Measurements from ENCODE around the gene BPHL.
"Not testable (repeated sequence)": the region's sequence is repeated elsewhere in the genome, so short reads cannot be mapped to it uniquely, and the experiment has no call there.

BPHL gene

DNA sequence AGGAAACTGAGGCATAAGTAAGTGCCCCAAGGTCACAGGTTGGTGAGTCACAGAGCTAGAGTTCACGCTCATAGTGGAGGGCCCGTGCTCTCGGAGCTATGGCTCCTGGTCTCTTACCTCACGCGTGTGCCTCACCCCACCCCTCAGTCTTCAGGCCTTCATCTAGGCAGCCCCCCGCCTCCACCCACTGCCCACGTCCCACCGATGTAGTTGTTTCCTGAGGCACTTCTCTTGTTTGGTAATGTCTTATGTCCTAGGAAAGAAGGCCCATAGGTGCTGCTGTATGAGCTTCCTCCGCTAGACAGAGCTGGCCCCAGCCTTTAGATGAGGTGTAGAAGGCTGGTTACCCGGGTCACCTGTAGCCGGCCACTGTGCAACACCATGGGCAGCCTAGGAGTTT lies 45.1 kb upstream of the BPHL start:
- Histone ChIP-seq H3K4me1 (ENCODE audit: insufficient read depth, low read length) (peaks cover 40% of the 10 kb centered on the region), H2AFZ (ENCODE audit: low read depth, low read length) (no peak overlapping the region), H3K9ac (ENCODE audit: low read depth, low read length) (no peak overlapping the region), H3K36me3 (ENCODE audit: insufficient read depth, low read length) (peaks cover 21% of the 10 kb centered on the region), H3K9me3 (ENCODE audit: insufficient read depth, low read length, severe bottlenecking) (no peaks in the 10 kb centered on the region), H3K27ac (ENCODE audit: low read length) (no peak overlapping the region), H3K4me2 (ENCODE audit: insufficient read depth, low read length) (no peak overlapping the region), H4K20me1 (ENCODE audit: insufficient read depth, low read length) (peaks cover 10% of the 10 kb centered on the region; the same call in 1 of the 2 replicates), H3K4me3 (ENCODE audit: low read depth in 1 of 2, low read length in 2 of 2) (no peak overlapping the region), H3K79me2 (ENCODE audit: insufficient read depth, low read length) (peaks cover 83% of the 10 kb centered on the region), H3K27me3 (ENCODE audit: insufficient read depth, low read length, poor library complexity) (no peaks in the 10 kb centered on the region)
- TF ChIP-seq, protein P1, sequence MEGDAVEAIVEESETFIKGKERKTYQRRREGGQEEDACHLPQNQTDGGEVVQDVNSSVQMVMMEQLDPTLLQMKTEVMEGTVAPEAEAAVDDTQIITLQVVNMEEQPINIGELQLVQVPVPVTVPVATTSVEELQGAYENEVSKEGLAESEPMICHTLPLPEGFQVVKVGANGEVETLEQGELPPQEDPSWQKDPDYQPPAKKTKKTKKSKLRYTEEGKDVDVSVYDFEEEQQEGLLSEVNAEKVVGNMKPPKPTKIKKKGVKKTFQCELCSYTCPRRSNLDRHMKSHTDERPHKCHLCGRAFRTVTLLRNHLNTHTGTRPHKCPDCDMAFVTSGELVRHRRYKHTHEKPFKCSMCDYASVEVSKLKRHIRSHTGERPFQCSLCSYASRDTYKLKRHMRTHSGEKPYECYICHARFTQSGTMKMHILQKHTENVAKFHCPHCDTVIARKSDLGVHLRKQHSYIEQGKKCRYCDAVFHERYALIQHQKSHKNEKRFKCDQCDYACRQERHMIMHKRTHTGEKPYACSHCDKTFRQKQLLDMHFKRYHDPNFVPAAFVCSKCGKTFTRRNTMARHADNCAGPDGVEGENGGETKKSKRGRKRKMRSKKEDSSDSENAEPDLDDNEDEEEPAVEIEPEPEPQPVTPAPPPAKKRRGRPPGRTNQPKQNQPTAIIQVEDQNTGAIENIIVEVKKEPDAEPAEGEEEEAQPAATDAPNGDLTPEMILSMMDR (IDR thresholded peaks at IDR 0.05; ENCODE audit: borderline replicate concordance, extremely low read depth, low read length, poor library complexity, severe bottlenecking): no peak
- TF ChIP-seq EZH2 (IDR thresholded peaks at IDR 0.05; ENCODE audit: borderline replicate concordance, low read depth, low read length, severe bottlenecking): no peak
- ATAC-seq (ENCODE audit: insufficient read depth, low read depth) (no peak), DNase-seq (no peak)

DNA sequence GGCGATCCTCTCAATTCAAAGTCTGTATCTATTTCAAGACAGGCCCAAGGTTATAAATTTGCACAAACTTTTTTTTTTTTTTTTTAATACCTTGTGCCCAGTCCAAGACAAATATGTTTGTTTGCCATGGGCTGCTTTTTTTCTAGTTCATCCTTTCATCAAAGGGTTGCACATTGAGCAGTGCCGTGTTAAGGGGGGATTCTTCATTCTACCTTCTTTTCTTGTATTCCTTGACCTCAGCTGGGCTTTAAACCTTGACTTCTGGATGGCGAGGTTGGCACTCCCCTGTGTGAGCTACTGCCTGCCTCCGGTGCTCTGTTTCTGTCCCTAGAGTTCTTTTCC lies 42.8 kb upstream of the BPHL start:
- H3K79me2 ChIP-seq (ENCODE audit: insufficient read depth, low read length): peaks cover 64% of the 10 kb centered on the region
- no peaks in the 10 kb centered on the region for H3K9me3 ChIP-seq (ENCODE audit: insufficient read depth, low read length, severe bottlenecking)
- ATAC-seq (ENCODE audit: insufficient read depth, low read depth) (0 out of 3 replicates have a peak, but pooled peaks have one; percentile 19), DNase-seq (no peak)
- no peak overlapping the region for H2AFZ ChIP-seq (ENCODE audit: low read depth, low read length)
- no peaks in the 10 kb centered on the region for H3K27me3 ChIP-seq (ENCODE audit: insufficient read depth, low read length, poor library complexity)
- no peak overlapping the region for H3K4me2 ChIP-seq (ENCODE audit: insufficient read depth, low read length)
- H3K36me3 ChIP-seq (ENCODE audit: insufficient read depth, low read length): peaks cover 33% of the 10 kb centered on the region
- H3K9ac ChIP-seq (ENCODE audit: low read depth, low read length): no peak overlapping the region
- no peak for TF ChIP-seq EZH2 (IDR thresholded peaks at IDR 0.05; ENCODE audit: borderline replicate concordance, low read depth, low read length, severe bottlenecking)
- TF ChIP-seq, protein P1 (IDR thresholded peaks at IDR 0.05; ENCODE audit: borderline replicate concordance, extremely low read depth, low read length, poor library complexity, severe bottlenecking): no peak
- H3K27ac ChIP-seq (ENCODE audit: low read length): peak overlapping the region; percentile 41
- H3K4me1 ChIP-seq (ENCODE audit: insufficient read depth, low read length): peaks cover 26% of the 10 kb centered on the region
- peaks cover 10% of the 10 kb centered on the region; the same call in 1 of the 2 replicates for H4K20me1 ChIP-seq (ENCODE audit: insufficient read depth, low read length)
- no peak overlapping the region for H3K4me3 ChIP-seq (ENCODE audit: low read depth in 1 of 2, low read length in 2 of 2)

DNA sequence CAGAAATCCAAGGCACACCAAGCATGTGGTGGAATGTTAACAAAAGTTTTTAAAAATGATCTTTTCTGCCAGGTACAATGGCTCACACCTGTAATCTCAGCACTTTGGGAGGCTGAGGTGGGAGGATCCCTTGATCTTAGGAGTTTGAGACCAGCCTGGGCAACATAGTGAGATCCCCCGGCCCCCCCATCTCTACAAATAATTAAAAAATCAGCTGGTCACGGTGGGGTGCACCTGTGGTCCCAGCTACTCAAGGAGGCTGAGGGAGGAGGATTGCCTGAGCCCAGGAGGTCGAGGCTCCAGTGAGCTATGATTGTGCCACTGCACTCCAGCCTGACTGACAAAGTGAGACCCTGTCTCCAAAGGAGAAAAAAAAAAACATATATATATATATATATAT lies 42.2 kb upstream of the BPHL start:
- no peaks in the 10 kb centered on the region for H3K27me3 ChIP-seq (ENCODE audit: insufficient read depth, low read length, poor library complexity)
- H3K27ac ChIP-seq (ENCODE audit: low read length): no peak overlapping the region
- TF ChIP-seq, protein P1 (IDR thresholded peaks at IDR 0.05; ENCODE audit: borderline replicate concordance, extremely low read depth, low read length, poor library complexity, severe bottlenecking): no peak
- no peak for TF ChIP-seq EZH2 (IDR thresholded peaks at IDR 0.05; ENCODE audit: borderline replicate concordance, low read depth, low read length, severe bottlenecking)
- peaks cover 26% of the 10 kb centered on the region for H3K4me1 ChIP-seq (ENCODE audit: insufficient read depth, low read length)
- no peak overlapping the region for H3K9ac ChIP-seq (ENCODE audit: low read depth, low read length)
- H3K36me3 ChIP-seq (ENCODE audit: insufficient read depth, low read length): peaks cover 39% of the 10 kb centered on the region
- H4K20me1 ChIP-seq (ENCODE audit: insufficient read depth, low read length): peaks cover 10% of the 10 kb centered on the region; the same call in 1 of the 2 replicates
- H3K9me3 ChIP-seq (ENCODE audit: insufficient read depth, low read length, severe bottlenecking): no peaks in the 10 kb centered on the region
- ATAC-seq (ENCODE audit: insufficient read depth, low read depth) (no peak), DNase-seq (no peak)
- no peak overlapping the region for H2AFZ ChIP-seq (ENCODE audit: low read depth, low read length)
- peaks cover 58% of the 10 kb centered on the region for H3K79me2 ChIP-seq (ENCODE audit: insufficient read depth, low read length)
- H3K4me2 ChIP-seq (ENCODE audit: insufficient read depth, low read length): no peak overlapping the region
- H3K4me3 ChIP-seq (ENCODE audit: low read depth in 1 of 2, low read length in 2 of 2): no peak overlapping the region

DNA sequence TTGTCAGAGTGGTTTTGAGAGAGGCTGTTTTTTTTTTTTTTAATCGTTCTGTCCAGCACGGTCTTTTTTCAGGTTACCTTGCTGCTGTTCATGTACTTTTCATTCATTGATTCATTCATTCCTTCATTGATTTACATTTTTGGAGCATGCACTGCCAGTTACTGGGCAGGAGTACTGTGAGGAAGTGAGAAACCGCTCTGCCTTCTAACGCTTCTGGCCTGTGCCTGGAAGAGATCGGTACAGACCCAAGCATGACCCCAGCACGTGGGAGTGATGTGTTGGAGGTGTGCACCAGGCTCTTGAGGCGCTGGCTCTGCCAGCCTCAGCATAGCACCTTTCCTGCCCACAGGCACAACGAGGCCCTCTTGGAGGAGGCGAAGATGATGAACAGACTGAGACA lies 41.1 kb upstream of the BPHL start:
- H3K27me3 ChIP-seq (ENCODE audit: insufficient read depth, low read length, poor library complexity): no peaks in the 10 kb centered on the region
- no peak for TF ChIP-seq EZH2 (IDR thresholded peaks at IDR 0.05; ENCODE audit: borderline replicate concordance, low read depth, low read length, severe bottlenecking)
- TF ChIP-seq, protein P1 (IDR thresholded peaks at IDR 0.05; ENCODE audit: borderline replicate concordance, extremely low read depth, low read length, poor library complexity, severe bottlenecking): no peak
- H3K9ac ChIP-seq (ENCODE audit: low read depth, low read length): no peak overlapping the region
- no peak overlapping the region for H2AFZ ChIP-seq (ENCODE audit: low read depth, low read length)
- peaks cover 47% of the 10 kb centered on the region for H3K36me3 ChIP-seq (ENCODE audit: insufficient read depth, low read length)
- H3K79me2 ChIP-seq (ENCODE audit: insufficient read depth, low read length): peaks cover 48% of the 10 kb centered on the region
- no peak for ATAC-seq (ENCODE audit: insufficient read depth, low read depth)
- H3K4me3 ChIP-seq (ENCODE audit: low read depth in 1 of 2, low read length in 2 of 2): no peak overlapping the region
- no peak for DNase-seq
- H3K27ac ChIP-seq (ENCODE audit: low read length): no peak overlapping the region
- peaks cover 26% of the 10 kb centered on the region for H3K4me1 ChIP-seq (ENCODE audit: insufficient read depth, low read length)
- H3K4me2 ChIP-seq (ENCODE audit: insufficient read depth, low read length): no peak overlapping the region
- peaks cover 10% of the 10 kb centered on the region; the same call in 1 of the 2 replicates for H4K20me1 ChIP-seq (ENCODE audit: insufficient read depth, low read length)
- no peaks in the 10 kb centered on the region for H3K9me3 ChIP-seq (ENCODE audit: insufficient read depth, low read length, severe bottlenecking)

DNA sequence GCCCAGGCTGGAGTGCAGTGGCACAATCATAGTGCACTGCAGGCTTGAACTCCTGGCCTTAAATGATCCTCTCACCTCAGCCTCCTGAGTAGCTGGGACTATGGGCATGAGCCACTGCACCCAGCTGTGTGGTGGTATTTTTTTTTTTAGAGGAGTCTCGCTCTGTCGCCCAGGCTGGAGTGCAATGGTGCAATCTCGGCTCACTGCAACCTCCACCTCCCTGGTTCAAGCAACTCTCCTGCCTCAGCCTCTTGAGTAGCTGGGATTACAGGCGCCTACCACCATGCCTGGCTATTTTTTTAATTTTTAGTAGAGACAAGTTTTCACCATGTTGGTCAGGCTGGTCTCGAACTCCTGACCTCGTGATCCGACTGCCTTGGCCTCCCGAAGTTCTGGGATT lies 39.6 kb upstream of the BPHL start:
- not testable (repeated sequence) for H3K27me3 ChIP-seq (ENCODE audit: insufficient read depth, low read length, poor library complexity); ATAC-seq (ENCODE audit: insufficient read depth, low read depth); H2AFZ ChIP-seq (ENCODE audit: low read depth, low read length); H3K27ac ChIP-seq (ENCODE audit: low read length); DNase-seq; H3K4me3 ChIP-seq (ENCODE audit: low read depth in 1 of 2, low read length in 2 of 2); H4K20me1 ChIP-seq (ENCODE audit: insufficient read depth, low read length); H3K4me2 ChIP-seq (ENCODE audit: insufficient read depth, low read length); H3K9ac ChIP-seq (ENCODE audit: low read depth, low read length); H3K9me3 ChIP-seq (ENCODE audit: insufficient read depth, low read length, severe bottlenecking)
- peaks cover 19% of the 10 kb centered on the region for H3K4me1 ChIP-seq (ENCODE audit: insufficient read depth, low read length)
- H3K79me2 ChIP-seq (ENCODE audit: insufficient read depth, low read length): peaks cover 34% of the 10 kb centered on the region
- peaks cover 61% of the 10 kb centered on the region for H3K36me3 ChIP-seq (ENCODE audit: insufficient read depth, low read length)
